Activated CD8-positive, alpha-beta memory T cell treated with anti-CD3 and anti-CD28 coated beads for 24 hours (primary cell): ENCODE results near the gene WNK2.

Experiments
- DNase-seq: peaks from one replicate; pipeline ENCODE4 v3.0.0-alpha.2; 2020

Gene WNK2

GRCh38 chr9:93220627-93221026 is 36.7 kb downstream of the WNK2 start:
- DNase-seq: no peak

DNA sequence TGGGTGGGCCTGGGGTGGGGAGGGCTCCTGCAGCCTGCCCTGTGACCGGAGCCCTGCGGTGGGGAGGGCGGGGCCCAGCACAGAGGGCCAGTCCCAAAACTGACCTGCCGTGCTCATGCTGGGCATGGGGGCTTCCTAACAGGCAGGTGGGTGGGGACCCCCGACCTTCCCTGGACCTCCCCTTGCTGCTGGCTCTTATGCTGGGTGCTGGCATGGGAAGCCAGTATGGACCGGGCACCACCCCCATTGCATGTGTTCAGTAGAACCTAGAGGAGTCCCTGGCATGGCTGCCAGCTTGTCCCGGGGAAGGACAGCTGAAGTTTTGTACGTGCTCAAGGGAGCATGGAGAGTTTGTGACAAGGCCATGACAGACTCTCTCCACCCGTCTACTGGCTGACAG is 37.1 kb downstream of the WNK2 start:
- no peak for DNase-seq

DNA sequence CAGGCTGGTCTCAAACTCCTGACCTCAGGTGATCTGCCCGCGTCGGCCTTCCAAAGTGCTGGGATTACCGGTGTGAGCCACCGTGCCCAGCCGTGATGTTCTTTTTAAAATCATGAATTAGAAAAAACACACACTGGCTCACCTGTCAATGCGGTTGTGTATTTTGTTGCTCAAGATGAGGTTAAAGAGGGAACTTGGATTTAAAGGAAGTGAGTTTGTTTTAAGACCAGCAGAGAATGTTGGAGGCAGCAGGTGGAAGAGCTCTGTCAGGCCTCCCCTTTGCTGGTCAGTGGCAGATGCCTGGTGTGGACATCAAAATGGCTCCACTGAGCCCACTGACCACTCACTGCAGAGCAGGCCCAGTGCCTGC is 38.9 kb downstream of the WNK2 start:
- DNase-seq: no peak

DNA sequence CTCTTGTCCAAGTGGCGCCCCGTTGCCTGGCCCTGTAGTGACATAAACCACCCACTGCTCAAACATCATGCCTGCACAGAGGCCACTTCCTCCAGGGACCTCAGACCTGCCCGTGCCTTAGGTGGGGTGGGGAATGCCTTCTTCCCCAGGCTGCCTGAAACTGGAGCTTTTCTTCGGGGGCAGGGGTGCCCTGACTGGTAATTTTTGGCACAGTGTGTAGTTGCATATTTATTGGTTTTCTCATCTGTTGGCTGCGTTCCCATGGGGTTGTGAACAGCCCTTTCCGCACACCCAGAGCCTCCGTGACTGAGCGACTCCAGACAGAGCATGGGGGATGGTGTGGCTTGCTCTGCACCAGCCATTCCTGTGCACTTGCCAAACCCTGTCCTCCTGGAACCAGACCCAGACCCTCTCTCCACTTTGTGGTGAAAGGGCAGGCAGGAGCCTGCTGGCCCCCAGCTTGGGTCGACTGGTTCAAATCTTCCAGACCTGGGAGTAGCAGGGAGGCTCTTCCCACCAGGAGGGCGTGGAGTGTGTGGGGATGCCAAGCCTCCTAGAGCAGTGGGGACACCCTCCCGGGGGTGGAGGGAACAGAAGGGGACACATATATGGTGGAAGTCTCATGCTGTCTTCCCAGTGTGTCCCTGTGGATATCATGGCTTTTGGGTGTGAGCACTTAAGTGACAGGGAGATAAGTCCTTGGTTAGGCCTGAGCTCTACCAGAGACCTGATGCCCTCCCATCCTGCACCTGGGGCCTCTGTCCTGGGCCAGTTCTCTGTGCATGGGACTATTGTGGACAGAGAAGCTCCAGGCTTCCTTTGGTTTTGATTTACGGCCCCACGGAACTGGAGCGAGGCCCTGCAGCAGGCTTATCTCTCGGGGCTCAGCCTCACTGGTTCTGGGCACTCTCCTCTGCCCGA is 39.6 kb downstream of the WNK2 start:
- no peak for DNase-seq

DNA sequence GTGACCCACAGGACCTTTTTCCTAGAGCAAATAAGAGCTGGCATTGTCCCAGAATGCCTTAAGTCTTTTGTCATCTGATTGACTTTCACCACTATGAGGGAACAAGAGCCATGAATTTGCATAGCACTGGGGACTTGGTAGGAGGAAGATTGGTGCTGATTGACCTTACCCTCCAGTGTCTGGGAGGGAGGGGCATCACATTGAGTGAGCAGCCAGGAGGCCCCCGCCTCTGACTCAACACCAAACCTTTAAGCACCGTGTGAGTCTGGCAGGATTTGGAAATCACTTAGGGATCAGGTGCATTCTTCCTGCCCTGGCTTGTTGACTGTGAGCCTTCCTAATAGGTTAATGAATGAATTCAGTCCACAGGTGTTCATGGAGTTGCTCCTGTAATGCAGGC is 40.7 kb downstream of the WNK2 start:
- DNase-seq: no peak

DNA sequence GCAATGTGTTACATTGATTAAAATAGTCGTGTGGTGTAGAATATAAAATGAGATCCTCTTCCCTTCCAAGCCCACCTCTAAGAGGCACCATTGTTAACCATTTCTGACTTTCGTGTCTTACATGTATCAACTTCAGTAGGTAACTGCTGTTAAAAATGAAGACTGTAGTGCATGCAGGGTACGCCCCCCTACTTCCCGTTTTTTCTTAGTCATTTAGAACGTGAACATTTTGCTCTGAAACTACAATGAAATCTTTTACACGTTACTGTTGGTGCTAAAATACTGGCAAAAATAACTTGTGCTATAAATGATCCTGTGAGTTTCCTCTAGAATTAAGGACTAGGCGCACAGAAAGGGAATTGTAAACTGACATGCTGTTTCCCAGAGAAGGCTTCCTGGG is 41.5 kb downstream of the WNK2 start:
- no peak for DNase-seq

DNA sequence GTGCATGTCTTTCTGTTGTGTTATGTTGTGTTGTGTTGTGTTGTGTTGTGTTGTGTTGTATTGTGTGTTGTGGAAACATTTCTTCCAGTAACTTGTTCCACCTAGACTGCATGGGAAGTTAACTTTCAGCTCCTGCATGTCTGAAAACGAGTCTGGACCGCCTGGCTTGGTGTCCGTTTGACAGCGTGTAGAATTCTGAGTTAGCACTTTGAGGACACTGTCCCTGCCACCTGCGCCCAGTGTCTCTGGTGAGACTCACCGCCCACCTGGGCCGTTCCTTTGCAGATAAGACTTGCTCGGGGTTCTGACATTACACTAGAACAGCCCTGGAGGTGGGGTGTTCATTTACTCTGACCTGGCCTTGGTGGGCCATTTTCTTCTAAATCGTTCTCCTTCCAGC is 42.0 kb downstream of the WNK2 start:
- DNase-seq: no peak

DNA sequence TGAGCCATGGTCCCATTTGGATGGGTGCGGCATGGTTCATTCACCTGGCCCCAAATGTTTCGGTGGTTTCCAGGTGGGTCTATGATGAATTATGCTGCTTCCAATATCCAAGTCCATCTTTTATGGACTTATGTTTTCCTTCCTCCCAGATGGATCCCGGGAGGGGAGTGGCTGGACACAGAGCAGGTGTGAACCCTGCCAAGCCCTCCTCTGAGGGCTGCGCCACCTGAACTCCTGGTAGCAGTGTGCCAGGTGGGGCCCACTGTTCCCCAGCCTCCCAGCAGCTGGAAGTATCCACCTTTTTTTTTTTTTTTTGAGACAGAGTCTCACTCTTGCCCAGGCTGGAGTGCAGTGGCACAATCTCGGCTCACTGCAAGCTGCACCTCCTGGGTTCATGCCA is 42.9 kb downstream of the WNK2 start:
- no peak for DNase-seq

DNA sequence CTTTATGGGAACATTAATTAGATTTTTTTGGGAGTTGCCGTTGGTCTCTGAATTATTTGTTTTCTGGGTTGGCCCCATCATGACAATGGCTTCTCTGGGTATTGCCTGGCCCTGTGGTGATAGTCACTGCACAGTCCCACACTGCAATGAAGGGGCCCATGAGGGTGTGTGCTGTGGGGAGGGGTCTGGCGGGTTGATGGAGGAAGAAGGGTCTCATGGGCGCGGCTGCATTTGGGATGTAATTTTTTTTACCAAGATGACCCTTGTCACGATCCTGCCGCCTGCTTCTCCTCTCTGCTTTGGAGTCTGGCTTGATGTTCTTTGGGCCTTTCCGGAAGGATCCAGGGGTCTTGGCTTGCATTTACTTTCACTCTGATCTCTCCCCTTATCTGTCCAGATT is 44.1 kb downstream of the WNK2 start:
- no peak for DNase-seq

- DNase-seq: no peak
These were observed 44.5 kb downstream of the WNK2 start for GRCh38 chr9:93228453-93228852.

DNA sequence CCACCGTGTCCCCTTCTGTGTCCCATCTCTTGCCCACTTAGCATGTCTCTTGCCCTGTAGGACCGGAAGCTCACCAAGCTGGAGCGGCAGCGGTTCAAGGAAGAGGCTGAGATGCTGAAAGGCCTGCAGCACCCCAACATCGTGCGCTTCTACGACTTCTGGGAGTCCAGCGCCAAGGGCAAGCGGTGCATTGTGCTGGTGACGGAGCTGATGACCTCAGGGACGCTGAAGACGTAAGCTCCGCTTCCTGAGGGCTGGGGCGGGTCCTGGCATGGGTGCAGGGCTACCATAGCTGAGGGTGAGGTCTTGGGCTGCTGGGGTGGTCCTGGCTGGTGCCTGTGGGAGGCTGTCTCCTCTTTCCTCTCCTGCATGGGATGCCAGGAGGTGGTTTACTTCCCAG is 45.7 kb downstream of the WNK2 start:
- DNase-seq: no peak

DNA sequence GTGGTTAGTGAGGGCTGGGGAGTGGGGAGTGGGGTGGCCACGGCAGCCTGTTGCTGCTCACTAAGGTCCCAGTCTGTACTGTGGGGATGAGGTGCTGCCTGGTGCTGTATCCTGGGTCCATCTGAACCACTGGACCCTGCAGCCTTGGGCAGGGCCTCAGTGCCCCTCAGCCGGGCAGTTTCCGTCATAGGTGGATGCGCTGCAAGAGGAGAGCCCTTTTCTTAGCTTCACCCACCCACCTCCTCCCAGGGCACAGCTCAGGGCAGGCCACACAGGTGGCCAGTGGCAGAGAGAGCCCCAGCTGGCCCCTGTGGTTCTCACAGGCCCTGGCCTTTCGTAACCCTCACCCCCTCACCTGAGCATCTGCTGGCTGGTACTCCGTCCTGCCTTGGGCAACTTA is 46.2 kb downstream of the WNK2 start:
- DNase-seq: no peak

- DNase-seq: no peak
These were observed 46.7 kb downstream of the WNK2 start for GRCh38 chr9:93230601-93231000.

DNA sequence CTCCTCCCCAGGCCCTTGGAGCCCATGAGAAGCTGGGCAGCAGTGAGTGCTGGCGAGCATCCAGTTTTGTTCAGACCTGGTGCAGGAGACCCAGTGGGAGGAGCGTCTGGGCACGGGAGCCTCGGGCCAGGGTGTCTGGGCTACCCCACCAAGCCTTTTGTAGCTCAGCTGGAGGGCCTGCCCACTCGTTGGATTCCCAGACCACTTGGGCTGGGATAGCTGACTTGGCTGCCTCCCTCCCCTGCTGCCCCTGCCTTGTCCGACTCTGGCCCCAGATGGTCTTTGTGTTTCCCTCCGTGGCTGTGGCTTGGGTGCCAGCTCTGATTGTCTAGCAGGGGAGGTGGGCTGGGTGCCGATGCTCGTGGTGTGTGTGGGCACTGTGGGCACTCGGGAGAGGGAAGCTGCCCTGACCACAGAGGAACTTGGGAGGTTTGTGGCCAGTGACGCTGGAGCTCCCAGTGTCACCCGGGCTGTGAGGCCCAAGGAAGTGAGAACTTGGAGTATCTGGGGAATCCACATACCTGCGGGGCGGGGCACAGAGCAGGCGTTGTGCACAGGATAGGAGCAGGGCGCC is 47.3 kb downstream of the WNK2 start:
- DNase-seq: no peak

GRCh38 chr9:93231716-93232115 is 47.8 kb downstream of the WNK2 start:
- no peak for DNase-seq

- no peak for DNase-seq
These were observed 48.5 kb downstream of the WNK2 start for GRCh38 chr9:93232388-93232960.

DNA sequence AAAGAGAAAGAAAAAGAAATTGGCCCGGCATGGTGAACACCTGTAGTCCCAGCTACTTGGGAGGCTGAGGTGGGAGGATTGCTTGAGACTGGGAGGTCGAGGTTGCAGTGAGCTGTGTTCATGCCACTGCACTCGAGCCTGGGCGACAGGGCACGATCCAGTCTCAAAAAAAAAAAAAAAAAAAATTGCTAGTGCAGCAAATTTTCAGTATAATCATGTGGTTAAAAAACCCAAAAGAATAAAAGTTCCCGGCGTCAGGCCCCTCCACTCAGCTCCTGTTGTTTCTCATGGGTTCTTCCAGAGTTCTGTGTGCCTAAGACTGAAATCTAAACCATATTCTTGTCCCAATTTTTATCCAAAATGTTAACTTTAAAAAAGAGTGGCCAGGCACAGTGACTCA is 49.1 kb downstream of the WNK2 start:
- no peak for DNase-seq

GRCh38 chr9:93234600-93234999 is 50.7 kb downstream of the WNK2 start:
- no peak for DNase-seq

GRCh38 chr9:93235300-93235960 is 51.5 kb downstream of the WNK2 start:
- no peak for DNase-seq

- DNase-seq: no peak
These were observed 52.7 kb downstream of the WNK2 start for GRCh38 chr9:93236541-93237206.

DNA sequence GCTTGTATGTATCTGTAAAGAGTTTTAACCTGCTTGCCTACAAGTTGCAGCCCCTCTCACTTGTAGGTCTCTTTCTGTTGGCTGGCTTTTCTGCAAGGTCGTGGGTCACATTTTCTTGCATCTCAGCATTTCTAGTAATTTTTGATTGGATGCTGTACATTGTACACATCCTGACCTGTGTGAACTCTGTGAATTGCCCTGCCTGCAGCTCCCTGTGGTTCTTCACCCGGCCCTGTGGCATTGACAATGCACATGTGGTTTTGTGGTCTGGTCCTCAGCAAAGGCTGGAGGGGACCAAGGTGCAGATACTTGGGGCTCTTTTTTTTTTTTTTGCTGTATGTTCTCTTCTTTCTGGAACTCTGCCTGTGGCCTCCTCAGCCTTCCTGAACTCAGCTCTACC is 53.6 kb downstream of the WNK2 start:
- DNase-seq: no peak

- no peak for DNase-seq
These were observed 55.3 kb downstream of the WNK2 start for GRCh38 chr9:93238953-93239925.
